DND-41 (cell line): ENCODE data around the gene LRRC70.

Source experiments
- CTCF ChIP-seq: IDR thresholded peaks from 2 replicates; pipeline ENCODE4 v1.5.1; 2012; ENCODE audit warnings: borderline replicate concordance, low read length, moderate library complexity, mild to moderate bottlenecking; ENCODE audit not compliant: poor library complexity, severe bottlenecking; ENCODE audit errors: extremely low read depth
- EZH2 ChIP-seq: IDR thresholded peaks from 3 replicates; pipeline ENCODE4 v1.6.1; 2012; ENCODE audit warnings: borderline replicate concordance, low read depth, mild to moderate bottlenecking, moderate library complexity, low read length, inconsistent platforms; ENCODE audit not compliant: severe bottlenecking

DNA sequence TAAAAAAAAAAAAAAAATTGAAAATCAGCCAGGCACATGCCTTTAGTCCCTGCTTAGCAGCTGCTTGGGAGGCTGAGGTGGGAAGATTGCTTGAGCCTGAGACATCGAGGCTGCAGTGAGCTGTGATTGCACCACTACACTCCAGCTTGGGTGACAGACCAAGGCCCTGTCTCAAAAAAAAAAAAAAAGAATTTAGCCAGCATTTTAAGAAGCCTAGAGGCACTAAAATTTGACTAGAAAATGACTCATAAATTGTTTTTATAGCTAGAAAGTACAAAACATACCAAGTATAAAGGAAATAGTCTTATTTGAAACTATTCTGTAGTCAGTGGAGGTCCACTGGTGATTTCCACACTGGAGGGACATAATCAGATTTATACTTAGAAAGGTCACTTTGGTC, 17.5 kb downstream of the LRRC70 start:
- TF ChIP-seq CTCF = no peak
- TF ChIP-seq EZH2 = no peak
